Transverse colon (tissue), 4 donors: ENCODE data around the gene PHAF1. TPM values are rescaled to one million over a fixed set of nuclear protein-coding genes. Genes with fewer than 3 reads are reported as not detected.
A peak's percentile ranks its signal among the peaks of the same experiment; 100 is the strongest.

ENCODE experiments used
- DNase-seq: peaks from one replicate; pipeline ENCODE4 v3.0.0-alpha.2; 2019
- H3K27ac ChIP-seq, 4 donors: fragments of 200-600 bp; sonication (generic); 2 replicates each; pipeline ENCODE4 v1.5.1; 2016 to 2018; ENCODE audit warnings: inconsistent platforms in 4 of 4
- H3K27me3 ChIP-seq: fragments of 200-600 bp; sonication (generic); 2 replicates; pipeline ENCODE4 v1.5.1; 2017; ENCODE audit warnings: inconsistent platforms
- H3K36me3 ChIP-seq, 4 donors: fragments of 200-600 bp; sonication (generic); 2 replicates each; pipeline ENCODE4 v1.5.1; 2017 to 2019; ENCODE audit warnings: inconsistent platforms in 4 of 4
- H3K4me1 ChIP-seq, 4 donors: fragments of 200-600 bp; sonication (generic); 2 replicates each; pipeline ENCODE4 v1.5.1; 2017 to 2020; ENCODE audit warnings: inconsistent platforms in 4 of 4
- H3K4me3 ChIP-seq, 4 donors: fragments of 200-600 bp; sonication (generic); 1 replicate in 1 of 4; 2 replicates in 3 of 4; pipeline versions ENCODE4 v1.5.1 to v1.6.1; 2017 to 2019; ENCODE audit warnings: inconsistent platforms in 4 of 4
- H3K9me3 ChIP-seq, 2 donors: fragments of 200-600 bp; sonication (generic); 2 replicates each; pipeline ENCODE4 v1.5.1; 2017 to 2019; ENCODE audit warnings: inconsistent platforms in 2 of 2
- CTCF ChIP-seq, 5 experiments: fragments of 200-600 bp in 3 of 5; fragments of 450-650 bp in 2 of 5; sonication (generic) in 3 of 5; IDR thresholded peaks; 1 replicate in 2 of 5; 2 replicates in 3 of 5; pipeline ENCODE4 v1.5.1; 2016 to 2017; ENCODE audit warnings: antibody characterized with exemption in 5 of 5, inconsistent platforms in 3 of 5, mild to moderate bottlenecking in 2 of 5, moderate library complexity in 1 of 5
- EP300 ChIP-seq: sonication (generic); formaldehyde crosslinking; IDR thresholded peaks from one replicate; pipeline ENCODE4 v1.6.1; 2017; ENCODE audit warnings: antibody characterized with exemption, low read depth
- POLR2A ChIP-seq: fragments of 450-650 bp; IDR thresholded peaks from one replicate; pipeline ENCODE4 v1.6.1; 2016; ENCODE audit warnings: antibody characterized with exemption, mild to moderate bottlenecking, moderate library complexity
- POLR2AphosphoS5 ChIP-seq, 3 donors: sonication (generic); formaldehyde crosslinking; IDR thresholded peaks; one replicate each; pipeline ENCODE4 v1.6.1; 2016; ENCODE audit warnings: antibody characterized with exemption in 3 of 3
- WGBS, 2 donors: methylation state at CpG; one replicate each; pipeline ENCODE4 v1.1.5; 2018; ENCODE audit warnings: low coverage in 1 of 2; 5-methylcytosine and 5-hydroxymethylcytosine counted together
- in situ Hi-C, 4 donors: fragments of 200-750 bp; cut with MboI; loops; one replicate each; pipeline versions ENCODE4 v1.15.0 to v1.15.1; 2017; ENCODE audit warnings: low sequenced_read_pairs in 3 of 4, low pct_ligation_motif_present in 1 of 4, low pct_unique_long_range_greater_than_20kb in 1 of 4
- intact Hi-C: fragments of 100-400 bp; cut with DNase I; formaldehyde crosslinking; loops from one replicate; pipeline ENCODE4 v1.15.1; 2023; ENCODE audit warnings: low total_unique reads
- total RNA-seq, 4 donors: library from RNA; depleted of rRNA; stranded (reverse); fragments of >200 nt; gene quantifications; one replicate each; pipeline ENCODE4 v1.1.0, GENCODE V29; 2016

Gene PHAF1
- total RNA-seq, 4 donors from 2014 or later = 13.3 to 23.8 (median 17.7) TPM

DNA sequence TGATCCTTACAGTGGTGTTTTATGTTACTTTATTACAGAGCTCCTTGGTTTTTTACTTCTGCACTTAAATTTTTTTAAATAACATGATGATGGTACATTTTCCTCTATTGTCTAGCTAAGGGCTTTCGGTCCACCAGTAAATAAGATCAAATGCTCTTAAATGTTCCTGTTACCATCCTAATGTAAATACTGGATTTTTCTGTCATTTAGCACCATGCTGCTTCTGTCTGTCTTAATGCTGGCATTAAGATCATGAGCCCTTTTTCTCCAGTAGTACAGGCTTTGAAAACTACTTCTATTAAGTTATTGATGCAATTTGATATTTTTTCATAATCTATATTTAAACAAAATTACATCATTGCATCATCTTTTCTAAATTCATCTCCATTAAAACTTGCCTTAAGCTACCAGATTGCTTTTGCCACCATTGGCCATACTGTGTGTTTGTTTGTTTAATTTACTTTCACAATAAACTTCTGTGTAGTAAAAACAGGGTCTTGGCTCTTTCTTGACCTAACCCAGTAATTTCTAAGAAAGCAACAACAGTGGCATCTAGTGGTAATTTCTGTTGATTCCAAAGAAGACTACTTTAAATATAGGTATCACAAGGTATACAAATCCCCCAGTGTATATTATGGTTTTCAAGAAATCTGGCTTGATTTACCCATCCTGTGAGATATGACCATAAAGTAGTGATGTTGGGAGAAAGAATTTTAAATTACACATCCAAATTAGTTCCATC is 9.0 kb upstream of the PHAF1 start:
- DNase-seq = no peak
- in situ Hi-C loops = no loop called here
- Histone ChIP-seq H3K4me3 (no peak overlapping the region), H3K27me3 (no peaks in the 10 kb centered on the region), H3K27ac (no peak overlapping the region), H3K9me3 (no peaks in the 10 kb centered on the region), H3K36me3 (peaks cover 0 to 23% (median 4%) of the 10 kb centered on the region in 4 donors), H3K4me1 (peaks cover 0 to 15% (median 3%) of the 10 kb centered on the region in 4 donors)
- WGBS, 2 donors = 97 to 100% methylated on average over 1 of the region's 1 CpG
- intact Hi-C loops = no loop called here
- TF ChIP-seq EP300 (no peak), POLR2A (no peak), CTCF (IDR thresholded peaks at IDR 0.05) (no peak), POLR2AphosphoS5 (IDR thresholded peaks at IDR 0.05) (no peak)

DNA sequence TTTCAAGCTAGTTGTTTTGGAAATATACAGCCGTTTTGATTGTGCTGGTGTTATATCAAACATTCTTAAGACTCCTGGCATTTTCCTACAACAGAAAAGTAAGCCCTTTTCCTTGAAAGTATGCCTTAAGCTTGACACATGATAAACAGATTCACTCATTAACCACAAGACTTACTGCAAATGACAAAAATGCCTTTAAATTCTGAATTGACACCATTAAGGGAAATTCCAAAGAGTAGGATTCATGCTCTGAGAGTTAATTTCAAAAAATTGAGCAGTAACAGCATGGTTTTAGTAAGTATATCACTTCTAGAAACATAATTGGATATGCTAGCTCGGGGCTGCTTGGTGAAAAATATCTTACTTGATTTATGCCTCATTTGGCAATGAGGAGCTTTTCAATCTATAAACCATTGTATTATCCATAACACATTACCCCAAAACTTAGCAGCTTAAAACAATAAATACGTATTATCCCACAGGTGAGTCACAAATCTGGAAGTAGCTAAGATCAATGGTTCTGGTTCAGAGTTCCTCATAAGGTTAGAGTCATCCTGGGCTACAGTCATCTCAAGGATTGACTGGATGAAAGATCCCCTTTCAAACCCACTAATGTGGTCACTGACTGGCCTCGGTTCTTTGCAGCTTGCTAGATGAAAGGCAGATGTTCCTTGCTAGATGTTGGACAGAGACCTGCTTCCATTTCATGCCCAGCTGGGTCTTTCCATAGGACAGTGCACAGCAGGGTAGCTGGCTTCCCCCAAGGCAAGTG is 8.2 kb upstream of the PHAF1 start:
- H3K27me3 ChIP-seq = no peaks in the 10 kb centered on the region
- intact Hi-C loops (no loop called here), in situ Hi-C loops (no loop called here)
- peaks cover 0 to 23% (median 4%) of the 10 kb centered on the region in 4 donors for H3K36me3 ChIP-seq
- no peak overlapping the region for H3K27ac ChIP-seq
- H3K4me1 ChIP-seq = peaks cover 0 to 18% (median 3%) of the 10 kb centered on the region in 4 donors
- WGBS, 2 donors = 72 to 92% methylated on average over 3 to 4 of the region's 4 CpGs
- no peak for TF ChIP-seq EP300
- TF ChIP-seq CTCF (IDR thresholded peaks at IDR 0.05) = no peak
- TF ChIP-seq POLR2AphosphoS5 (IDR thresholded peaks at IDR 0.05) = no peak
- no peak for TF ChIP-seq POLR2A
- no peaks in the 10 kb centered on the region for H3K9me3 ChIP-seq
- no peak for DNase-seq
- no peak overlapping the region for H3K4me3 ChIP-seq

- intact Hi-C loops (no loop called here), in situ Hi-C loops (no loop called here)
- no peak for DNase-seq
- TF ChIP-seq EP300 = no peak
- TF ChIP-seq CTCF (IDR thresholded peaks at IDR 0.05) = peak in 3 of 5 experiments; percentile 11 to 24 (median 14)
- TF ChIP-seq POLR2A = no peak
- TF ChIP-seq POLR2AphosphoS5 (IDR thresholded peaks at IDR 0.05) = no peak
- Histone ChIP-seq H3K27ac (no peak overlapping the region), H3K4me3 (no peak overlapping the region), H3K9me3 (no peaks in the 10 kb centered on the region), H3K4me1 (peaks cover under 1 to 21% (median 5%) of the 10 kb centered on the region in 4 donors), H3K27me3 (no peaks in the 10 kb centered on the region), H3K36me3 (peaks cover 0 to 16% (median under 1%) of the 10 kb centered on the region in 4 donors)
- WGBS, 2 donors = 52 to 65% methylated on average over 4 of the region's 4 CpGs
These were observed 5.7 kb upstream of the PHAF1 start for GRCh38 chr16:67104061-67104460.

DNA sequence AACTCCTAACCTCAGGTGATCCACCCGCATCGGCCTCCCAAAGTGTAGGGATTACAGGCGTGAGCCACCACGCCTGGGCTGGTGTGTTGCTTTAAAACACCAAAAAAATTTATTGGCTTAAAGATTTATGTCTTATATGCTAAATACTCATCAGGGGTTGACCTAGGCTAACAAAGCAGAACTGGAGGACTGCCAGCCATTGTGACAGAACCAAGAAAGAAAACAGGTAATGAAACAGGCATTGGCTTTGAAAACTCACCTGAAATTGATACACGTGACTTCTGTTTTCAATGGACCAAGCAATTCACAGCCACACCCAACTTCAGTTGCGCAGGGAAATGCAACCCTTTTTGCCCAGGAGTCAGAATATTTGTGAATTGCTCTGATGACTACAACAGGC is 4.9 kb upstream of the PHAF1 start:
- Histone ChIP-seq H3K27me3 (no peaks in the 10 kb centered on the region), H3K9me3 (no peaks in the 10 kb centered on the region), H3K27ac (peak overlapping the region; percentile 65 to 71 (median 66)), H3K4me1 (peaks cover 4 to 25% (median 9%) of the 10 kb centered on the region in 4 donors), H3K36me3 (peaks cover 0 to 11% (median 0%) of the 10 kb centered on the region in 4 donors), H3K4me3 (no peak overlapping the region)
- WGBS, 2 donors = 45 to 50% methylated on average over 6 of the region's 6 CpGs
- TF ChIP-seq POLR2A (no peak), EP300 (no peak)
- peak; percentile 68 for DNase-seq
- in situ Hi-C loops = no loop called here
- intact Hi-C loops = no loop called here
